Astrocyte of the spinal cord (primary cell): ENCODE results near the gene NTNG1.

ENCODE experiments used
- DNase-seq: peaks from one replicate; pipeline ENCODE4 v3.0.0; 2011; ENCODE audit warnings: low read depth, low spot score
- H3K4me3 ChIP-seq: 2 replicates; pipeline ENCODE4 v1.5.1; 2011; ENCODE audit warnings: low read depth, mild to moderate bottlenecking, low read length, moderate library complexity
- in situ Hi-C: cut with HindIII; loops from 2 replicates; pipeline ENCODE4 v1.10.0; 2017; ENCODE audit warnings: low sequenced_read_pairs
- TF ChIP-seq, protein P1 (sequence below): IDR thresholded peaks from 2 replicates; pipeline ENCODE4 v1.5.1; 2012; ENCODE audit warnings: low read depth, mild to moderate bottlenecking, low read length, inconsistent platforms

NTNG1 gene

DNA sequence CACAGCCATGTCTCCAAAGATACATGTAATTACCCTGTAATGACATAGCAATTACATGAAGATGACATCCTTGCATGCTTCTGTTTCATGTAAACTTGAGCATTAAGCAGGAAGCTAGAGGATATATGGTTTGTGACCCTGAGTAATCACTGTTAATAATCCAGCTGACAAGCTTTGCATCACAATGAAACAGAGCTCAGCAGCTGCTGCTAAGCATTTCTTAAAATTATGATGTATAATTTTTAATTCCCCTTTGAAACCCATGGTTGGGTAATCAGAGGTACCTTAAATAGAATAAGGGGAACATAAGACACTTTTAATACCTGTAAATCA lies 293.5 kb downstream of the NTNG1 start:
- TF ChIP-seq, protein P1, sequence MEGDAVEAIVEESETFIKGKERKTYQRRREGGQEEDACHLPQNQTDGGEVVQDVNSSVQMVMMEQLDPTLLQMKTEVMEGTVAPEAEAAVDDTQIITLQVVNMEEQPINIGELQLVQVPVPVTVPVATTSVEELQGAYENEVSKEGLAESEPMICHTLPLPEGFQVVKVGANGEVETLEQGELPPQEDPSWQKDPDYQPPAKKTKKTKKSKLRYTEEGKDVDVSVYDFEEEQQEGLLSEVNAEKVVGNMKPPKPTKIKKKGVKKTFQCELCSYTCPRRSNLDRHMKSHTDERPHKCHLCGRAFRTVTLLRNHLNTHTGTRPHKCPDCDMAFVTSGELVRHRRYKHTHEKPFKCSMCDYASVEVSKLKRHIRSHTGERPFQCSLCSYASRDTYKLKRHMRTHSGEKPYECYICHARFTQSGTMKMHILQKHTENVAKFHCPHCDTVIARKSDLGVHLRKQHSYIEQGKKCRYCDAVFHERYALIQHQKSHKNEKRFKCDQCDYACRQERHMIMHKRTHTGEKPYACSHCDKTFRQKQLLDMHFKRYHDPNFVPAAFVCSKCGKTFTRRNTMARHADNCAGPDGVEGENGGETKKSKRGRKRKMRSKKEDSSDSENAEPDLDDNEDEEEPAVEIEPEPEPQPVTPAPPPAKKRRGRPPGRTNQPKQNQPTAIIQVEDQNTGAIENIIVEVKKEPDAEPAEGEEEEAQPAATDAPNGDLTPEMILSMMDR, result no peak
- DNase-seq, result no peak
- in situ Hi-C loops, result no loop called here
- no peak overlapping the region for H3K4me3 ChIP-seq

- no peak for DNase-seq
- TF ChIP-seq, protein P1, result no peak
- in situ Hi-C loops, result no loop called here
- H3K4me3 ChIP-seq, result no peak overlapping the region
Measured at GRCh38 chr1:107436552-107437241, 295.9 kb downstream of the NTNG1 start.

GRCh38 chr1:107439567-107439966 lies 298.7 kb downstream of the NTNG1 start:
- no peak for DNase-seq
- in situ Hi-C loops, result no loop called here
- no peak overlapping the region for H3K4me3 ChIP-seq
- TF ChIP-seq, protein P1, result no peak

GRCh38 chr1:107442551-107442950 lies 301.7 kb downstream of the NTNG1 start:
- DNase-seq, result no peak
- TF ChIP-seq, protein P1, result no peak
- in situ Hi-C loops, result no loop called here
- H3K4me3 ChIP-seq, result no peak overlapping the region

DNA sequence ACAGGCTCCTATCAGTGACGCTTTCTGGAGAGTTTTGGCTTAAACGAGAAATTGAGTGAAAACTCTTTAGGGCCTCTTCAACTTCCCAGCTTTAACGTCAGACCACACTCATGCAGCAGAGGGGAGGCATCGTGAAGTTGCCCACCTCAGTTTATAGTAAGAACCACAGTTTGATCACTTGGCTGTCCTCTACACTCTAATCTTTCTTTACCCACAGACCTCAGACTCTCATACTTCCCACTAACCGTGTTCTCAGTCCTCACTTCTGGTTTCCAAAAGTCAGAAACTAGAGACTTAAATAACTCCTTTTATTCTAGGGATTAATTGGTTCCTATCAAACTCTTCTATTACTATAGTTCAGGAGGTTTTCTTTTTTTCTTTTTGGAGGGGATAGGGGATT lies 302.2 kb downstream of the NTNG1 start:
- DNase-seq, result no peak
- no peak overlapping the region for H3K4me3 ChIP-seq
- in situ Hi-C loops, result no loop called here
- TF ChIP-seq, protein P1, result no peak

- in situ Hi-C loops, result no loop called here
- TF ChIP-seq, protein P1, result no peak
- DNase-seq, result no peak
Measured at GRCh38 chr1:107443860-107444259, 303.0 kb downstream of the NTNG1 start.

More at GRCh38 chr1:107443860-107444259, 303.0 kb downstream of the NTNG1 start:
- H3K4me3 ChIP-seq, result no peak overlapping the region
